Measurements from ENCODE around the gene NBPF4.

GRCh38 chr1:108199201-108199691, 44.6 kb downstream of the NBPF4 start:
- TF ChIP-seq CTCF (IDR thresholded peaks at IDR 0.05) (no peak), EP300 (IDR thresholded peaks at IDR 0.05) (no peak), POLR2A (IDR thresholded peaks at IDR 0.05) (no peak), POLR2AphosphoS5 (IDR thresholded peaks at IDR 0.05) (peak in 2 of 3 donors; percentile 15 to 38)

All from stomach (tissue), 4 donors.